Astrocyte (in vitro differentiated cells and primary cell): Measurements from ENCODE around the gene GARIN5A. TPM values are rescaled to one million over a fixed set of nuclear protein-coding genes. Genes with fewer than 3 reads are reported as not detected.

ENCODE experiments used
- DNase-seq: peaks from one replicate; pipeline ENCODE4 v3.0.0-alpha.2; 2010; ENCODE audit warnings: low read depth
- FAIRE-seq: peaks from 2 replicates; lab custom pipeline; 2011; peaks lifted over from hg19 to GRCh38; lab: Jason Lieb, UNC
- H2AFZ ChIP-seq: 2 replicates; pipeline ENCODE4 v1.6.0; 2012; ENCODE audit warnings: low read depth, low read length, inconsistent platforms
- H3K27ac ChIP-seq: 2 replicates; pipeline ENCODE4 v1.5.1; 2011; ENCODE audit warnings: low read depth, low read length, inconsistent platforms
- H3K27me3 ChIP-seq: 2 replicates; pipeline ENCODE4 v1.6.0; 2011; ENCODE audit warnings: low read length, inconsistent platforms; ENCODE audit not compliant: insufficient read depth
- H3K36me3 ChIP-seq: 2 replicates; pipeline ENCODE4 v1.5.1; 2011; ENCODE audit warnings: low read length, inconsistent platforms; ENCODE audit not compliant: insufficient read depth
- H3K4me1 ChIP-seq: 2 replicates; pipeline ENCODE4 v1.5.1; 2011; ENCODE audit warnings: low read length, inconsistent platforms; ENCODE audit not compliant: insufficient read depth
- H3K4me2 ChIP-seq: 2 replicates; pipeline ENCODE4 v1.6.0; 2012; ENCODE audit warnings: low read length, inconsistent platforms
- H3K4me3 ChIP-seq: 2 replicates; pipeline ENCODE4 v1.5.1; 2011; ENCODE audit warnings: low read depth, mild to moderate bottlenecking, low read length, inconsistent platforms; ENCODE audit not compliant: insufficient read depth
- H3K79me2 ChIP-seq: 2 replicates; pipeline ENCODE4 v1.6.0; 2012; ENCODE audit warnings: mild to moderate bottlenecking, low read length, inconsistent platforms; ENCODE audit not compliant: insufficient read depth
- H3K9ac ChIP-seq: 2 replicates; pipeline ENCODE4 v1.6.0; 2012; ENCODE audit warnings: mild to moderate bottlenecking, low read length, inconsistent platforms
- H3K9me3 ChIP-seq: 2 replicates; pipeline ENCODE4 v1.5.1; 2012; ENCODE audit warnings: low read depth, mild to moderate bottlenecking, low read length, inconsistent platforms; ENCODE audit not compliant: insufficient read depth
- H4K20me1 ChIP-seq: 2 replicates; pipeline ENCODE4 v1.6.0; 2012; ENCODE audit warnings: low read length, inconsistent platforms; ENCODE audit not compliant: insufficient read depth
- H3K27ac Mint-ChIP-seq: one replicate; pipeline ENCODE4 v1.8.0; 2021; ENCODE audit warnings: mild to moderate bottlenecking, mixed read lengths; ENCODE audit not compliant: unreplicated experiment
- H3K27me3 Mint-ChIP-seq: one replicate; pipeline ENCODE4 v1.8.0; 2021; ENCODE audit warnings: low read depth, mixed read lengths; ENCODE audit not compliant: unreplicated experiment
- H3K36me3 Mint-ChIP-seq: one replicate; pipeline ENCODE4 v1.8.0; 2021; ENCODE audit warnings: low read depth, mixed read lengths; ENCODE audit not compliant: unreplicated experiment
- H3K4me1 Mint-ChIP-seq: one replicate; pipeline ENCODE4 v1.8.0; 2021; ENCODE audit warnings: low read depth, mixed read lengths; ENCODE audit not compliant: unreplicated experiment
- H3K4me3 Mint-ChIP-seq: one replicate; pipeline ENCODE4 v1.8.0; 2021; ENCODE audit warnings: mild to moderate bottlenecking, moderate library complexity, mixed read lengths; ENCODE audit not compliant: unreplicated experiment
- H3K9me3 Mint-ChIP-seq: one replicate; pipeline ENCODE4 v1.8.0; 2021; ENCODE audit warnings: mild to moderate bottlenecking, mixed read lengths; ENCODE audit not compliant: unreplicated experiment
- CTCF ChIP-seq: IDR thresholded peaks from 2 replicates; pipeline ENCODE4 v1.5.1; 2011; ENCODE audit warnings: low read depth, mild to moderate bottlenecking, inconsistent platforms, low read length, moderate library complexity; ENCODE audit not compliant: insufficient read depth
- EZH2 ChIP-seq: IDR thresholded peaks from 2 replicates; pipeline ENCODE4 v1.6.1; 2012; ENCODE audit warnings: mild to moderate bottlenecking, low read length, inconsistent platforms; ENCODE audit not compliant: insufficient read depth
- total RNA-seq: library from RNA; stranded (reverse); gene quantifications from 2 replicates; pipeline ENCODE4 v1.2.1, GENCODE V29; 2021

Gene GARIN5A
- total RNA-seq, 1 donor from 2014 or later, result not detected

GRCh38 chr19:50486823-50487515 is 10.3 kb upstream of the GARIN5A start:
- DNase-seq, result no peak
- Histone ChIP-seq H3K36me3 (peaks cover 4% of the 10 kb centered on the region), H3K79me2 (no peaks in the 10 kb centered on the region), H3K27ac (no peak overlapping the region), H3K4me3 (no peak overlapping the region), H3K9me3 (no peaks in the 10 kb centered on the region), H2AFZ (no peak overlapping the region), H3K9ac (no peak overlapping the region), H3K27me3 (peaks cover 7% of the 10 kb centered on the region), H3K4me1 (no peaks in the 10 kb centered on the region), H4K20me1 (peaks cover 13% of the 10 kb centered on the region), H3K4me2 (no peak overlapping the region)
- H3K9me3 Mint-ChIP-seq, result peaks cover 35% of the 10 kb centered on the region
- no peaks in the 10 kb centered on the region for H3K4me1 Mint-ChIP-seq
- TF ChIP-seq CTCF (peak; percentile 21), EZH2 (no peak)
- no peak overlapping the region for H3K27ac Mint-ChIP-seq
- no peaks in the 10 kb centered on the region for H3K36me3 Mint-ChIP-seq
- FAIRE-seq, result no peak
- H3K4me3 Mint-ChIP-seq, result no peak overlapping the region
- no peaks in the 10 kb centered on the region for H3K27me3 Mint-ChIP-seq

GRCh38 chr19:50485284-50485955 is 8.8 kb upstream of the GARIN5A start:
- no peak for DNase-seq
- H4K20me1 ChIP-seq, result peaks cover 11% of the 10 kb centered on the region
- H3K9me3 ChIP-seq, result no peaks in the 10 kb centered on the region
- H3K36me3 ChIP-seq, result peaks cover 4% of the 10 kb centered on the region
- Mint-ChIP-seq H3K27me3 (no peaks in the 10 kb centered on the region), H3K9me3 (peaks cover 33% of the 10 kb centered on the region), H3K4me3 (no peak overlapping the region), H3K4me1 (no peaks in the 10 kb centered on the region), H3K36me3 (no peaks in the 10 kb centered on the region), H3K27ac (no peak overlapping the region)
- no peak overlapping the region for H3K27ac ChIP-seq
- H3K9ac ChIP-seq, result no peak overlapping the region
- no peaks in the 10 kb centered on the region for H3K27me3 ChIP-seq
- TF ChIP-seq EZH2 (no peak), CTCF (no peak)
- no peak overlapping the region for H3K4me3 ChIP-seq
- H3K4me1 ChIP-seq, result no peaks in the 10 kb centered on the region
- FAIRE-seq, result no peak
- H3K79me2 ChIP-seq, result no peaks in the 10 kb centered on the region
- H2AFZ ChIP-seq, result no peak overlapping the region
- H3K4me2 ChIP-seq, result no peak overlapping the region

- no peaks in the 10 kb centered on the region for H3K4me1 Mint-ChIP-seq
- peaks cover 11% of the 10 kb centered on the region for H4K20me1 ChIP-seq
- no peak overlapping the region for H3K4me3 ChIP-seq
- peaks cover 4% of the 10 kb centered on the region for H3K36me3 ChIP-seq
- FAIRE-seq (no peak), DNase-seq (no peak)
- H3K9me3 Mint-ChIP-seq, result peaks cover 26% of the 10 kb centered on the region
- no peaks in the 10 kb centered on the region for H3K4me1 ChIP-seq
- no peaks in the 10 kb centered on the region for H3K9me3 ChIP-seq
- no peaks in the 10 kb centered on the region for H3K36me3 Mint-ChIP-seq
- no peak overlapping the region for H3K4me3 Mint-ChIP-seq
- peaks cover 16% of the 10 kb centered on the region for H3K79me2 ChIP-seq
- H3K27me3 ChIP-seq, result no peaks in the 10 kb centered on the region
- no peak for TF ChIP-seq CTCF
- TF ChIP-seq EZH2, result no peak
- H3K9ac ChIP-seq, result no peak overlapping the region
- H2AFZ ChIP-seq, result no peak overlapping the region
- no peak overlapping the region for H3K27ac Mint-ChIP-seq
- no peak overlapping the region for H3K4me2 ChIP-seq
- no peak overlapping the region for H3K27ac ChIP-seq
- H3K27me3 Mint-ChIP-seq, result no peaks in the 10 kb centered on the region
Observed at GRCh38 chr19:50482916-50483315, 6.3 kb upstream of the GARIN5A start.
